ENCODE results near the gene MAMDC4.

MAMDC4 gene

GRCh38 chr9:136824496-136825225 lies 27.5 kb upstream of the MAMDC4 start:
- Histone ChIP-seq H3K4me1 (ENCODE audit: low read length) (no peaks in the 10 kb centered on the region), H4K20me1 (ENCODE audit: insufficient read depth, low read length) (no peaks in the 10 kb centered on the region), H3K27ac (ENCODE audit: low read length) (no peak overlapping the region), H3K9me3 (replicated peaks; ENCODE audit: insufficient read depth, low read length) (no peaks in the 10 kb centered on the region), H3K36me3 (replicated peaks; ENCODE audit: insufficient read depth, low read length) (no peaks in the 10 kb centered on the region), H3K27me3 (replicated peaks; ENCODE audit: insufficient read depth, low read length) (no peaks in the 10 kb centered on the region), H3K79me2 (ENCODE audit: low read length) (peaks cover 11% of the 10 kb centered on the region), H3F3A (ENCODE audit: insufficient read depth, low read length) (no peaks in the 10 kb centered on the region), H3K4me2 (ENCODE audit: low read depth, low read length) (no peak overlapping the region), H3K9ac (ENCODE audit: low read length) (no peak overlapping the region), H3K9me2 (replicated peaks; ENCODE audit: insufficient read depth, low read length) (no peaks in the 10 kb centered on the region), H3K4me3 (ENCODE audit: low read length) (no peak overlapping the region), H2AFZ (ENCODE audit: low read length) (no peak overlapping the region)
- DNase-seq: no peak
- TF ChIP-seq EZH2 (optimal IDR thresholded peaks at IDR 0.05; ENCODE audit: low read depth, low read length): no peak
- no peak for TF ChIP-seq CTCF (IDR thresholded peaks at IDR 0.05; ENCODE audit: low read length)
- no peak for TF ChIP-seq EZH2phosphoT487 (IDR thresholded peaks at IDR 0.05; ENCODE audit: low read length)

- H3K9ac ChIP-seq (ENCODE audit: low read length): no peak overlapping the region
- no peak for DNase-seq
- TF ChIP-seq EZH2phosphoT487 (IDR thresholded peaks at IDR 0.05; ENCODE audit: low read length): no peak
- no peak for TF ChIP-seq EZH2 (optimal IDR thresholded peaks at IDR 0.05; ENCODE audit: low read depth, low read length)
- TF ChIP-seq CTCF (IDR thresholded peaks at IDR 0.05; ENCODE audit: low read length): no peak
- H3K9me3 ChIP-seq (replicated peaks; ENCODE audit: insufficient read depth, low read length): no peaks in the 10 kb centered on the region
- no peak overlapping the region for H3K4me2 ChIP-seq (ENCODE audit: low read depth, low read length)
- no peaks in the 10 kb centered on the region for H3K27me3 ChIP-seq (replicated peaks; ENCODE audit: insufficient read depth, low read length)
- H3K27ac ChIP-seq (ENCODE audit: low read length): no peak overlapping the region
- no peak overlapping the region for H3K4me3 ChIP-seq (ENCODE audit: low read length)
- H3K79me2 ChIP-seq (ENCODE audit: low read length): peaks cover 10% of the 10 kb centered on the region
- H3K4me1 ChIP-seq (ENCODE audit: low read length): no peaks in the 10 kb centered on the region
- H3F3A ChIP-seq (ENCODE audit: insufficient read depth, low read length): no peaks in the 10 kb centered on the region
- H3K9me2 ChIP-seq (replicated peaks; ENCODE audit: insufficient read depth, low read length): no peaks in the 10 kb centered on the region
- no peaks in the 10 kb centered on the region for H3K36me3 ChIP-seq (replicated peaks; ENCODE audit: insufficient read depth, low read length)
- no peak overlapping the region for H2AFZ ChIP-seq (ENCODE audit: low read length)
- no peaks in the 10 kb centered on the region for H4K20me1 ChIP-seq (ENCODE audit: insufficient read depth, low read length)
Measured at GRCh38 chr9:136825295-136826187, 26.6 kb upstream of the MAMDC4 start.

GRCh38 chr9:136826188-136826541 lies 26.0 kb upstream of the MAMDC4 start:
- Histone ChIP-seq H3K36me3 (replicated peaks; ENCODE audit: insufficient read depth, low read length) (no peaks in the 10 kb centered on the region), H3K9ac (ENCODE audit: low read length) (no peak overlapping the region), H3K79me2 (ENCODE audit: low read length) (peaks cover 4% of the 10 kb centered on the region; the same call in 1 of the 2 replicates)

More at GRCh38 chr9:136826188-136826541, 26.0 kb upstream of the MAMDC4 start:
- no peak overlapping the region for H3K4me3 ChIP-seq (ENCODE audit: low read length)
- TF ChIP-seq CTCF (IDR thresholded peaks at IDR 0.05; ENCODE audit: low read length): no peak
- TF ChIP-seq EZH2 (optimal IDR thresholded peaks at IDR 0.05; ENCODE audit: low read depth, low read length): no peak
- H3K4me1 ChIP-seq (ENCODE audit: low read length): no peaks in the 10 kb centered on the region
- H3K9me2 ChIP-seq (replicated peaks; ENCODE audit: insufficient read depth, low read length): no peaks in the 10 kb centered on the region
- no peaks in the 10 kb centered on the region for H3K9me3 ChIP-seq (replicated peaks; ENCODE audit: insufficient read depth, low read length)
- no peak for DNase-seq
- no peak overlapping the region for H2AFZ ChIP-seq (ENCODE audit: low read length)
- no peaks in the 10 kb centered on the region for H4K20me1 ChIP-seq (ENCODE audit: insufficient read depth, low read length)
- no peaks in the 10 kb centered on the region for H3K27me3 ChIP-seq (replicated peaks; ENCODE audit: insufficient read depth, low read length)
- no peak overlapping the region for H3K27ac ChIP-seq (ENCODE audit: low read length)
- H3F3A ChIP-seq (ENCODE audit: insufficient read depth, low read length): no peaks in the 10 kb centered on the region
- H3K4me2 ChIP-seq (ENCODE audit: low read depth, low read length): no peak overlapping the region

Measured in MM.1S (cell line).